GM12878 (cell line): Measurements from ENCODE around the gene CYP1A1. TPM values are rescaled to one million over a fixed set of nuclear protein-coding genes. Genes with fewer than 3 reads are reported as not detected.

Experiments
- ATAC-seq: fragments of 200-7000 bp; cut with Tn5 transposase; 3 replicates; pipeline ENCODE4 v1.9.1; 2020; ENCODE audit warnings: mild to moderate bottlenecking, moderate library complexity
- BruUV-seq: library from RNA; stranded (reverse); fragments of 400-500 nt; replicated peaks from 2 replicates; lab custom pipeline; 2021; lab: Mats Ljungman, UMichigan
- CTCF ChIA-PET: fragments of 300-600 bp; sonication (Branson Sonifier 250); formaldehyde crosslinking; extraction: SDS; loops from one replicate; lab custom pipeline; 2021; ENCODE audit warnings: inconsistent platforms; lab: Yijun Ruan, JAX
- POLR2A ChIA-PET: fragments of 350-600 bp; formaldehyde crosslinking; extraction: SDS; loops from one replicate; lab custom pipeline; 2021; ENCODE audit warnings: inconsistent platforms; lab: Charles Lee
- RAD21 ChIA-PET: fragments of 300-600 bp; sonication (Branson Sonifier 250); formaldehyde crosslinking; loops from one replicate; lab custom pipeline; 2023; ENCODE audit warnings: antibody characterized with exemption; ENCODE audit not compliant: unreplicated experiment; lab: Charles Lee
- SMC1A ChIA-PET: fragments of 300-600 bp; sonication (Branson Sonifier 250); formaldehyde crosslinking; loops from one replicate; lab custom pipeline; 2023; ENCODE audit not compliant: unreplicated experiment, uncharacterized antibody; lab: Charles Lee
- DNase-seq: peaks from one replicate; pipeline ENCODE4 v3.0.0-alpha.2; 2011; ENCODE audit warnings: low read depth, low spot score
- FAIRE-seq: peaks from 3 replicates; lab custom pipeline; 2011; peaks lifted over from hg19 to GRCh38; lab: Jason Lieb, UNC
- H2AFZ ChIP-seq: 2 replicates; pipeline ENCODE4 v1.6.0; 2011; ENCODE audit warnings: low read depth, low read length, control low read depth; ENCODE audit not compliant: control insufficient read depth
- H3K27ac ChIP-seq: 2 replicates; pipeline ENCODE4 v1.5.1; 2011; ENCODE audit warnings: control low read depth; ENCODE audit not compliant: control insufficient read depth, insufficient read depth
- H3K27me3 ChIP-seq, 2 experiments: replicated peaks in 1 of 2; 2 replicates each; pipeline versions ENCODE4 v1.6.0 to v1.6.1; 2011; ENCODE audit warnings: low read length in 1 of 2; ENCODE audit not compliant: control insufficient read depth in 2 of 2, insufficient read depth in 2 of 2
- H3K36me3 ChIP-seq, 2 experiments: 2 replicates each; pipeline ENCODE4 v1.5.1; 2011; ENCODE audit warnings: low read length in 1 of 2; ENCODE audit not compliant: control insufficient read depth in 2 of 2, insufficient read depth in 2 of 2
- H3K4me1 ChIP-seq: 2 replicates; pipeline ENCODE4 v1.6.1; 2011; ENCODE audit warnings: mild to moderate bottlenecking, low read length, moderate library complexity, mixed read lengths; ENCODE audit not compliant: control insufficient read depth, insufficient read depth
- H3K4me2 ChIP-seq: 2 replicates; pipeline ENCODE4 v1.6.0; 2011; ENCODE audit warnings: control low read depth; ENCODE audit not compliant: control insufficient read depth, insufficient read depth
- H3K4me3 ChIP-seq: fragments of 200-600 bp; sonication (generic); 2 replicates; pipeline ENCODE4 v1.5.1; 2016
- H3K79me2 ChIP-seq: 2 replicates; pipeline ENCODE4 v1.6.0; 2011; ENCODE audit warnings: low read length; ENCODE audit not compliant: control insufficient read depth, insufficient read depth
- H3K9ac ChIP-seq: 2 replicates; pipeline ENCODE4 v1.8.0; 2011; ENCODE audit warnings: low read length, control low read depth, mixed read lengths; ENCODE audit not compliant: control insufficient read depth, insufficient read depth
- H3K9me3 ChIP-seq: replicated peaks from 3 replicates; pipeline ENCODE4 v1.5.1; 2011; ENCODE audit warnings: mild to moderate bottlenecking, low read length; ENCODE audit not compliant: control insufficient read depth, insufficient read depth
- H4K20me1 ChIP-seq: 2 replicates; pipeline ENCODE4 v1.6.0; 2011; ENCODE audit not compliant: control insufficient read depth, insufficient read depth
- ATF2 ChIP-seq: IDR thresholded peaks from 2 replicates; pipeline ENCODE4 v1.6.1; 2012; ENCODE audit warnings: low read length, inconsistent platforms
- CBX3 ChIP-seq: fragments of 200-600 bp; sonication (generic); IDR thresholded peaks from 2 replicates; pipeline ENCODE4 v1.6.1; 2016; ENCODE audit warnings: low read depth, borderline replicate concordance
- EZH2 ChIP-seq: IDR thresholded peaks from 2 replicates; pipeline ENCODE4 v1.6.1; 2012; ENCODE audit warnings: low read depth, mild to moderate bottlenecking, control low read depth, inconsistent platforms, low read length, borderline replicate concordance; ENCODE audit not compliant: control insufficient read depth
- FOXK2 ChIP-seq: fragments of 450-650 bp; IDR thresholded peaks from 2 replicates; pipeline ENCODE4 v1.6.1; 2017; ENCODE audit warnings: mild to moderate bottlenecking, moderate library complexity
- HCFC1 ChIP-seq: fragments of 150-350 bp; IDR thresholded peaks from 2 replicates; pipeline ENCODE4 v1.6.1; 2014; ENCODE audit warnings: low read length
- HDAC6 ChIP-seq: fragments of 200-600 bp; sonication (generic); IDR thresholded peaks from one replicate; pipeline ENCODE4 v1.8.0; 2017; ENCODE audit warnings: antibody characterized with exemption; ENCODE audit not compliant: unreplicated experiment
- IRF3 ChIP-seq: fragments of 450-650 bp; IDR thresholded peaks from 2 replicates; pipeline ENCODE4 v1.6.1; 2014; ENCODE audit warnings: mild to moderate bottlenecking
- NRF1 ChIP-seq: conservative IDR thresholded peaks from 2 replicates; pipeline ENCODE4 v1.6.1; 2011; ENCODE audit warnings: mild to moderate bottlenecking, low read depth, low read length, improper control_type of control experiment
- PML ChIP-seq: IDR thresholded peaks from 2 replicates; pipeline ENCODE4 v1.6.1; 2012; ENCODE audit warnings: low read length, inconsistent platforms
- SIN3A ChIP-seq: IDR thresholded peaks from 2 replicates; pipeline ENCODE4 v1.6.1; 2012; ENCODE audit warnings: low read depth, low read length, improper control_type of control experiment
- STAT3 ChIP-seq: IDR thresholded peaks from 2 replicates; pipeline ENCODE4 v1.6.1; 2011; ENCODE audit warnings: low read depth, low read length, improper control_type of control experiment
- TAF1 ChIP-seq: IDR thresholded peaks from 2 replicates; pipeline ENCODE4 v1.6.1; 2011; ENCODE audit warnings: mild to moderate bottlenecking, low read depth, low read length, borderline replicate concordance
- ZNF217 ChIP-seq: fragments of 450-650 bp; IDR thresholded peaks from 2 replicates; pipeline ENCODE4 v1.6.1; 2017; ENCODE audit warnings: antibody characterized with exemption, mild to moderate bottlenecking
- WGBS: methylation state at CpG from one replicate; pipeline ENCODE4 v1.1.6; 2016; ENCODE audit warnings: low lambda C conversion rate; ENCODE audit not compliant: insufficient replicate concordance, insufficient coverage; ENCODE audit errors: missing lambda C conversion rate; 5-methylcytosine and 5-hydroxymethylcytosine counted together
- in situ Hi-C: fragments of 300-500 bp; cut with MboI; formaldehyde crosslinking; loops from 9 replicates; pipeline ENCODE4 v1.14.3; 2018; ENCODE audit warnings: mixed read lengths
- intact Hi-C: fragments of 100-400 bp; cut with micrococcal nuclease; formaldehyde crosslinking; loops from one replicate; pipeline ENCODE4 v1.14.2; 2022; ENCODE audit not compliant: unreplicated experiment
- polyA plus RNA-seq, 11 experiments: library from polyadenylated mRNA; depleted of rRNA in 4 of 11; unstranded in 6 of 11; stranded (reverse) in 5 of 11; fragments of >200 nt; fragmentation: Nextera tagmentation in 4 of 11; fragmentation: Illumina TruSeq in 1 of 11; extraction: Ambion mirVana in 4 of 11; extraction: Trizol in 1 of 11; gene quantifications; 1 replicate in 1 of 11; 2 replicates in 10 of 11; pipeline versions ENCODE4 v1.2.1 to v1.2.3, GENCODE V29; 2011 to 2016; ENCODE audit warnings: inconsistent platforms in 2 of 11, missing spikeins in 2 of 11, low read depth in 1 of 11
- total RNA-seq, 4 experiments: library from RNA; depleted of rRNA in 3 of 4; stranded (reverse); fragments of >200 nt in 3 of 4; fragmentation: Illumina TruSeq in 1 of 4; extraction: Trizol in 1 of 4; gene quantifications; 2 replicates each; pipeline versions ENCODE4 v1.2.1 to v1.2.3, GENCODE V29; 2013 to 2021
- TF ChIP-seq, protein P1 (sequence below): fragments of 450-650 bp; IDR thresholded peaks from 2 replicates; pipeline ENCODE4 v1.6.1; 2016; ENCODE audit warnings: mild to moderate bottlenecking, moderate library complexity, borderline replicate concordance
- TF ChIP-seq, protein P2 (sequence below): fragments of 450-650 bp; formaldehyde crosslinking; IDR thresholded peaks from 2 replicates; pipeline ENCODE4 v1.4.0; 2020; ENCODE audit warnings: mild to moderate bottlenecking, moderate library complexity

The CYP1A1 gene
- total and polyA plus RNA-seq, 10 of the 15 experiments (the other 5 are each of a cell fraction or from before 2014, with no cell fraction given), result 0.04 to 0.71 (median 0.07) TPM; not detected in 4

- intact Hi-C loops (no loop called here), in situ Hi-C loops (no loop called here)
- H2AFZ ChIP-seq, result no peak overlapping the region
- no TSS peak for BruUV-seq
- H3K4me3 ChIP-seq, result no peak overlapping the region
- no peaks in the 10 kb centered on the region for H4K20me1 ChIP-seq
- no peaks in the 10 kb centered on the region for H3K36me3 ChIP-seq
- H3K9me3 ChIP-seq, result no peaks in the 10 kb centered on the region; the same call in 1 of the 3 replicates
- H3K27me3 ChIP-seq, result peaks cover 0 to 1% of the 10 kb centered on the region in 2 experiments; a peak in 1 of 4 replicates
- H3K4me1 ChIP-seq, result no peaks in the 10 kb centered on the region
- ChIA-PET POLR2A (interaction anchor here (0.6 kb wide), 1 partner anchor 146 kb away, joined by 4 read pairs; no protein-coding TSS in a partner anchor), RAD21 (no interaction called here), CTCF (no interaction called here), SMC1A (interaction anchor here (1.1 kb wide), 1 partner anchor 224 kb away, joined by 3 read pairs; no protein-coding TSS in a partner anchor)
- 91% methylated on average over 3 of the region's 3 CpGs for WGBS
- no peak for DNase-seq
- FAIRE-seq, result no peak
- no peak overlapping the region for H3K4me2 ChIP-seq
- no peak overlapping the region for H3K9ac ChIP-seq
- ATAC-seq, result no peak
- no peaks in the 10 kb centered on the region for H3K79me2 ChIP-seq
- H3K27ac ChIP-seq, result no peak overlapping the region
- TF ChIP-seq FOXK2, result no peak
- TF ChIP-seq HDAC6, result no peak
- TF ChIP-seq PML, result no peak
- TF ChIP-seq EZH2, result no peak
- TF ChIP-seq, protein P1, sequence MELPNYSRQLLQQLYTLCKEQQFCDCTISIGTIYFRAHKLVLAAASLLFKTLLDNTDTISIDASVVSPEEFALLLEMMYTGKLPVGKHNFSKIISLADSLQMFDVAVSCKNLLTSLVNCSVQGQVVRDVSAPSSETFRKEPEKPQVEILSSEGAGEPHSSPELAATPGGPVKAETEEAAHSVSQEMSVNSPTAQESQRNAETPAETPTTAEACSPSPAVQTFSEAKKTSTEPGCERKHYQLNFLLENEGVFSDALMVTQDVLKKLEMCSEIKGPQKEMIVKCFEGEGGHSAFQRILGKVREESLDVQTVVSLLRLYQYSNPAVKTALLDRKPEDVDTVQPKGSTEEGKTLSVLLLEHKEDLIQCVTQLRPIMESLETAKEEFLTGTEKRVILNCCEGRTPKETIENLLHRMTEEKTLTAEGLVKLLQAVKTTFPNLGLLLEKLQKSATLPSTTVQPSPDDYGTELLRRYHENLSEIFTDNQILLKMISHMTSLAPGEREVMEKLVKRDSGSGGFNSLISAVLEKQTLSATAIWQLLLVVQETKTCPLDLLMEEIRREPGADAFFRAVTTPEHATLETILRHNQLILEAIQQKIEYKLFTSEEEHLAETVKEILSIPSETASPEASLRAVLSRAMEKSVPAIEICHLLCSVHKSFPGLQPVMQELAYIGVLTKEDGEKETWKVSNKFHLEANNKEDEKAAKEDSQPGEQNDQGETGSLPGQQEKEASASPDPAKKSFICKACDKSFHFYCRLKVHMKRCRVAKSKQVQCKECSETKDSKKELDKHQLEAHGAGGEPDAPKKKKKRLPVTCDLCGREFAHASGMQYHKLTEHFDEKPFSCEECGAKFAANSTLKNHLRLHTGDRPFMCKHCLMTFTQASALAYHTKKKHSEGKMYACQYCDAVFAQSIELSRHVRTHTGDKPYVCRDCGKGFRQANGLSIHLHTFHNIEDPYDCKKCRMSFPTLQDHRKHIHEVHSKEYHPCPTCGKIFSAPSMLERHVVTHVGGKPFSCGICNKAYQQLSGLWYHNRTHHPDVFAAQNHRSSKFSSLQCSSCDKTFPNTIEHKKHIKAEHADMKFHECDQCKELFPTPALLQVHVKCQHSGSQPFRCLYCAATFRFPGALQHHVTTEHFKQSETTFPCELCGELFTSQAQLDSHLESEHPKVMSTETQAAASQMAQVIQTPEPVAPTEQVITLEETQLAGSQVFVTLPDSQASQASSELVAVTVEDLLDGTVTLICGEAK, result no peak
- no peak for TF ChIP-seq SIN3A
- TF ChIP-seq ATF2, result no peak
- TF ChIP-seq HCFC1, result no peak
- TF ChIP-seq STAT3, result no peak
- TF ChIP-seq NRF1, result no peak
- no peak for TF ChIP-seq CBX3
- no peak for TF ChIP-seq ZNF217
- TF ChIP-seq TAF1, result no peak
- TF ChIP-seq, protein P2, sequence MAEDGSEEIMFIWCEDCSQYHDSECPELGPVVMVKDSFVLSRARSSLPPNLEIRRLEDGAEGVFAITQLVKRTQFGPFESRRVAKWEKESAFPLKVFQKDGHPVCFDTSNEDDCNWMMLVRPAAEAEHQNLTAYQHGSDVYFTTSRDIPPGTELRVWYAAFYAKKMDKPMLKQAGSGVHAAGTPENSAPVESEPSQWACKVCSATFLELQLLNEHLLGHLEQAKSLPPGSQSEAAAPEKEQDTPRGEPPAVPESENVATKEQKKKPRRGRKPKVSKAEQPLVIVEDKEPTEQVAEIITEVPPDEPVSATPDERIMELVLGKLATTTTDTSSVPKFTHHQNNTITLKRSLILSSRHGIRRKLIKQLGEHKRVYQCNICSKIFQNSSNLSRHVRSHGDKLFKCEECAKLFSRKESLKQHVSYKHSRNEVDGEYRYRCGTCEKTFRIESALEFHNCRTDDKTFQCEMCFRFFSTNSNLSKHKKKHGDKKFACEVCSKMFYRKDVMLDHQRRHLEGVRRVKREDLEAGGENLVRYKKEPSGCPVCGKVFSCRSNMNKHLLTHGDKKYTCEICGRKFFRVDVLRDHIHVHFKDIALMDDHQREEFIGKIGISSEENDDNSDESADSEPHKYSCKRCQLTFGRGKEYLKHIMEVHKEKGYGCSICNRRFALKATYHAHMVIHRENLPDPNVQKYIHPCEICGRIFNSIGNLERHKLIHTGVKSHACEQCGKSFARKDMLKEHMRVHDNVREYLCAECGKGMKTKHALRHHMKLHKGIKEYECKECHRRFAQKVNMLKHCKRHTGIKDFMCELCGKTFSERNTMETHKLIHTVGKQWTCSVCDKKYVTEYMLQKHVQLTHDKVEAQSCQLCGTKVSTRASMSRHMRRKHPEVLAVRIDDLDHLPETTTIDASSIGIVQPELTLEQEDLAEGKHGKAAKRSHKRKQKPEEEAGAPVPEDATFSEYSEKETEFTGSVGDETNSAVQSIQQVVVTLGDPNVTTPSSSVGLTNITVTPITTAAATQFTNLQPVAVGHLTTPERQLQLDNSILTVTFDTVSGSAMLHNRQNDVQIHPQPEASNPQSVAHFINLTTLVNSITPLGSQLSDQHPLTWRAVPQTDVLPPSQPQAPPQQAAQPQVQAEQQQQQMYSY (CRISPR knock-in tag), result no peak
- no peak for TF ChIP-seq IRF3
Measured at GRCh38 chr15:74735305-74735704, 10.0 kb upstream of the CYP1A1 start.
